IPS-20b (cell line): ENCODE data around the gene ZNF613.
"Not testable (repeated sequence)": the region's sequence is repeated elsewhere in the genome, so short reads cannot be mapped to it uniquely, and the experiment has no call there.

Experiments
- H3K27ac ChIP-seq: one replicate; pipeline ENCODE4 v1.5.1; 2013; ENCODE audit warnings: low read length
- H3K27me3 ChIP-seq: 2 replicates; pipeline ENCODE4 v1.6.1; 2013; ENCODE audit warnings: mild to moderate bottlenecking, low read length, inconsistent platforms; ENCODE audit not compliant: insufficient read depth
- H3K36me3 ChIP-seq: 2 replicates; pipeline ENCODE4 v1.6.1; 2013; ENCODE audit warnings: low read depth, mild to moderate bottlenecking, inconsistent platforms, low read length, moderate library complexity; ENCODE audit not compliant: insufficient read depth
- H3K4me1 ChIP-seq: 2 replicates; pipeline ENCODE4 v1.6.1; 2013; ENCODE audit warnings: mild to moderate bottlenecking, control low read depth, inconsistent platforms, low read length, moderate library complexity; ENCODE audit not compliant: insufficient read depth
- H3K4me3 ChIP-seq: 2 replicates; pipeline ENCODE4 v1.5.1; 2013; ENCODE audit warnings: mild to moderate bottlenecking, low read length, inconsistent platforms
- H3K9ac ChIP-seq: 2 replicates; pipeline ENCODE4 v1.6.1; 2013; ENCODE audit warnings: low read depth, mild to moderate bottlenecking, inconsistent platforms, low read length, moderate library complexity
- H3K9me3 ChIP-seq: 2 replicates; pipeline ENCODE4 v1.6.1; 2013; ENCODE audit warnings: mild to moderate bottlenecking, low read depth, low read length, inconsistent platforms; ENCODE audit not compliant: insufficient read depth

The ZNF613 gene

DNA sequence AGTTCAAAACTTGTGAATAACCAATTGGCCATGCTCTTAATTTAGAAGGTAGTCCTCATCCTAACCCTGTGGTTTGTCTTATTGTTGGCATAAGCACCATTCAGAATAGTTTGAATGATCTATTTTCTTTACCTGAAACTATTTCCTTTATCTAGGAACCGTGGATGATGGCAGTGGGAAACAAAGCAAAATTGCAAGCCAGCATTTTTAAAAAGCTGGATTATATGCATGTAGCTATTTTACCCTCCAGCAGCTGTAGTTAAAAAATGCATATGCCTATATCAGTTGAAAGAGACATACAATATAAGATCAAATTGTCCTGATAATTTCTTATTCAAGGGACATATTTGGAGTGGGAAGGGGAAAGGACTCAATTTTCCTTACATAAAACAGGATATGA, 19.3 kb downstream of the ZNF613 start:
- peaks cover 55% of the 10 kb centered on the region for H3K36me3 ChIP-seq
- H3K27ac ChIP-seq = no peak overlapping the region
- H3K4me3 ChIP-seq = peak overlapping the region; percentile 21; the same call in 1 of the 2 replicates
- peaks cover 99% of the 10 kb centered on the region for H3K9me3 ChIP-seq
- H3K4me1 ChIP-seq = no peaks in the 10 kb centered on the region
- no peaks in the 10 kb centered on the region for H3K27me3 ChIP-seq
- H3K9ac ChIP-seq = no peak overlapping the region

DNA sequence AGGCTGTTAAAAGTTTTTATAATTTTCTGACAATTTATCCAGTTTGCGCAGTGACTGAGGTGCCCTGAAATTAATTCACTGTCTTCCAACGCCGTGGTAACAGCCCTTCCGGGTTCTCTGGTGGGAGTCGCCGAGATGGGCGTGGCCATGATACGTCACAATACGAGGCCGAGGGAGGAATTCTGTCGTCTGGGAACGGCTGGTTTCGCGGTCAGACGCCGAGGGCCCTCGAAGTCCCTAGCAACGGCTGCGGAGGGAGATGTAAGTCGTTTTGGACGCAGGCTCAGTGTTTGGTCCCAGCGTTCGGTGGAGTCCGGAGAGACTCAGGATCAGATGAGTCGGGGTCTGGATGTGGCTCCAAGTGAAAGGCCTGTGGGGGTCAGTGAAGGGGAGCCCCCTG, 21.7 kb downstream of the ZNF613 start:
- Histone ChIP-seq H3K9ac (no peak overlapping the region), H3K27me3 (no peaks in the 10 kb centered on the region), H3K4me3 (no peak overlapping the region), H3K27ac (no peak overlapping the region), H3K36me3 (peaks cover 31% of the 10 kb centered on the region), H3K4me1 (no peaks in the 10 kb centered on the region), H3K9me3 (peaks cover 85% of the 10 kb centered on the region)

DNA sequence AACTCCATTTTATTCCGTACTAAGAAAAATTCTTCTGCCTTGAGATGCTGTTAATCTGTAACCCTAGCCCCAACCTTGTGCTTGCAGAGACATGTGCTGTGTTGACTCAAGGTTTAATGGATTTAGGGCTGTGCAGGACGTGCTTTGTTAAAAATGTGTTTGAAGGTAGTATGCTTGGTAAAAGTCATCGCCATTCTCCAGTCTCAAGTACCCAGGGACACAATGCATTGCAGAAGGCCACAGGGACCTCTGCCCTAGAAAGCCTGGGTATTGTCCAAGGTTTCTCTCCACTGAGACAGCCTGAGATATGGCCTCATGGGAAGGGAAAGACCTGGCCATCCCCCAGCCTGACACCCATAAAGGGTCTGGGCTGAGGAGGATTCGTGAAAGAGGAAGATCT, 30.6 kb downstream of the ZNF613 start:
- H3K4me1 ChIP-seq, H3K27me3 ChIP-seq, H3K36me3 ChIP-seq, H3K9ac ChIP-seq, H3K4me3 ChIP-seq, H3K27ac ChIP-seq: not testable (repeated sequence)
- H3K9me3 ChIP-seq = peaks cover 31% of the 10 kb centered on the region

DNA sequence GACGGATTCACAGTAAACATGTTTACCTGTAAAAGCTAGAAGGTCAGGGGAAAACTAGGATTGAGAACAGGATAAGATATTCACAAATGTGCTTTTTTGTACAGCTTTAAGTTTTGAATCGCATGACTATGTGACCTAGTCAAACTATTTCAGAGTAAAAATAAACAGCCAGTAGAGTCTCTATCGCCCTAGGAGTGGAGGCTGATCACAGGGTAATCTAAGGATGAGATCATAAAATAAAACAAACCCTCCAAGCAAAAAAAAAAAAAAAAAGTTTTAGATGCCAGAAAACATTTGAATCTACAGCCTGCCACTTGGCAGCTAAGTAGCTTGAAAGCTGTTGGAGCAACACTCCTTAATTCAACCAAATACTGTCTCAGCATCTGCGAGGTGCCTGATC, 32.5 kb downstream of the ZNF613 start:
- Histone ChIP-seq H3K27me3 (no peaks in the 10 kb centered on the region), H3K4me1 (no peaks in the 10 kb centered on the region), H3K36me3 (peaks cover 16% of the 10 kb centered on the region), H3K9ac (no peak overlapping the region), H3K4me3 (no peak overlapping the region), H3K27ac (no peak overlapping the region), H3K9me3 (peaks cover 24% of the 10 kb centered on the region)

DNA sequence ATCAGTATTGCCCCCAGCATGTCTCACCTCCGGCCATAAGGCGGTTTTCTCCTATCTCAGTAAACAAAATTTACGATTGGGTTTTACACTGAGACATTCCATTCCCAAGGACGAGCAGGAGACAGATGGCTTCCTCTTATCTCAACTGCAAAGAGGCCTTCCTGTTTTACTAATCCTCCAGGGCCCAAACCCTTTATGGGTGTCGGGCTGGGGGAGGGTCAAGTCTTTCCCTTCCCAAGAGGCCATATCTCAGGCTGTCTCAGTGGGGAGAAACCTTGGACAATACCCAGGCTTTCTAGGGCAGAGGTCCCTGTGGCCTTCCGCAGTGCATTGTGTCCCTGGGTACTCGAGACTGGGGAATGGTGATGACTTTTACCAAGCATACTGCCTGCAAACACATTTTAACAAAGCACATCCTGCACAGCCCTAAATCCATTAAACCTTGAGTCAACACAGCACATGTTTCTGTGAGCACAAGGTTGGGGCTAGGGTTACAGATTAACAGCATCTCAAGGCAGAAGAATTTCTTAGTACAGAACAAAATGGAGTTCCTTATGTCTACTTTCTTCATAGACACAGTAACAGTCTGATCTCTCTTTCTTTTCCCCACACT, 33.5 kb downstream of the ZNF613 start:
- H3K36me3 ChIP-seq = peaks cover 25% of the 10 kb centered on the region
- H3K27me3 ChIP-seq, H3K27ac ChIP-seq, H3K4me1 ChIP-seq, H3K4me3 ChIP-seq, H3K9ac ChIP-seq: not testable (repeated sequence)
- H3K9me3 ChIP-seq = peaks cover 27% of the 10 kb centered on the region

DNA sequence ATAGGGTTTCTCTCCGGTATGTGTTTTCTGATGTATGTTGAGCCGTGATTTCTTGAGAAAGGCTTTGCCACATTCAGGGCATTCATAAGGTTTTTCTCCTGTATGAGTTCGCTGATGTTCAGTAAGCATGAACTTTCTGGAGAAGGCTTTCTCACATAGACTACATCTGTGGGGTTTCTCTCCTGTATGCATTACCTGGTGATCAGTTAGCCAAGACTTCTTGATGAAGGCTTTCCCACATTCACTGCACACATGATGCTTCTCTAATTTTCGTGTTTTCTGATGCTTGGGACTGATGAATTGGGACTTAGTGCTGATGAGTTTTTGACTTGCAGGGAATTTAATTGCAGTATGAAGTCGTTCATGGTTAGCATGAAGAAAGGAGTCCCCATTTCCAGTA, 38.3 kb downstream of the ZNF613 start:
- H3K36me3 ChIP-seq = peaks cover 62% of the 10 kb centered on the region
- H3K27ac ChIP-seq = no peak overlapping the region
- peaks cover 62% of the 10 kb centered on the region for H3K9me3 ChIP-seq
- no peaks in the 10 kb centered on the region for H3K27me3 ChIP-seq
- no peak overlapping the region for H3K9ac ChIP-seq
- no peaks in the 10 kb centered on the region for H3K4me1 ChIP-seq
- no peak overlapping the region for H3K4me3 ChIP-seq

DNA sequence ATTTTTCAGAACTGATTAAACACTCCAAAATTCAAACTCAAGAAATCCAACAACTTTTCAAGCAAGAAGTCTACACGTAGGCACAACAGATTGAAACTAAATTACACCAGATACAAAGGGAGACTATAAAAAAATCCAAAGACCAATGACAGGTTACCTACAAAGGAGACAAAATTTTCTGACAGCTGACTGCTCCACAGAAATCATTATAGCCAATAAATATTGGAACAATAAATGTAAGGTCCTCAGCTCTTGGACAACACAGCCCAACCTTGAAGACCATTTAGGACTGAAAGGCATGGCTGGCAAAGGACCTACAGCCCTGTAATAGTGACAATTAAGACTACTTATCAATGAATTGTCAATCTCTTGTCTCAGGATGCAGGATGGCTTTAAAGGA, 43.4 kb downstream of the ZNF613 start:
- Histone ChIP-seq H3K9ac (no peak overlapping the region), H3K4me3 (no peak overlapping the region), H3K27me3 (no peaks in the 10 kb centered on the region), H3K36me3 (peaks cover 79% of the 10 kb centered on the region), H3K9me3 (peaks cover 94% of the 10 kb centered on the region), H3K27ac (no peak overlapping the region), H3K4me1 (no peaks in the 10 kb centered on the region)

DNA sequence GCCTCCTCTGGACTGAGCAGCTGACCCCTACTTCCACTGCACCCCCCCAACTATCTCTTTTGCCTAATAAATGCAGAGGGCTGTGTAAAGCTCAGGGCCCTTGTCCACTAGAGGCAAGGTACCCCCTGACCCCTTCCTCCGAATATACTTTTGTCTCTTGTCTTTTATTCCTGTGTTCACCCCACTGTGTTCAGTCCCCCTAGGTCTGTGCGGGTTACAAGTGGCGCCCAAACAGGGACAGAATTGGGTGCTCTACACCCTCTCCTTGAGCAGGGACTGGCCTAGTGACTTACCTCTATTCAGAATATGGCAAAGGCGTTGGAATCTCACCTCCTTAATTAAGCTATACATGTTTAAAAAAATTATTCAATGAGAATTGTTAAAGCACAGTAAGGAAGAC, 44.4 kb downstream of the ZNF613 start:
- H3K27ac ChIP-seq = no peak overlapping the region
- H3K4me1 ChIP-seq = no peaks in the 10 kb centered on the region
- H3K4me3 ChIP-seq = no peak overlapping the region
- H3K36me3 ChIP-seq = peaks cover 70% of the 10 kb centered on the region
- H3K9me3 ChIP-seq = peaks cover 87% of the 10 kb centered on the region
- no peak overlapping the region for H3K9ac ChIP-seq
- H3K27me3 ChIP-seq = no peaks in the 10 kb centered on the region

DNA sequence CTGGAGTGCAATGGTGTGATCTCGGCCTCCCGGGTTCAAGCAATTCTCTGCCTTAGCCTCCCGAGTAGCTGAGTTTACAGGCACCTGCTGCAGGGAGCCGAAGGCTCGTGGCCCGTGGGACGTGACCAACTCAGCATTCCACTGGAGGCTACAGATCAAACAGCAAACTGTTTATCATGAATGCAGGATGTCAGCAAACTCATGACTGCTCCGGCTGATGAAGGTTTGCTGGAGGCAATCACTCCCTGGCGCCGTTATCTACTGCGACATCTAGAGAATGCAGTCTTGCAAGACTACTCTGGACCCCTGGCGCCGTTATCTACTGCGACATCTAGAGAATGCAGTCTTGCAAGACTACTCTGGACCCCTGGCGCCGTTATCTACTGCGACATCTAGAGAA, 48.5 kb downstream of the ZNF613 start:
- not testable (repeated sequence) for H3K4me1 ChIP-seq, H3K27ac ChIP-seq, H3K9ac ChIP-seq, H3K27me3 ChIP-seq, H3K4me3 ChIP-seq
- Histone ChIP-seq H3K36me3 (peaks cover 40% of the 10 kb centered on the region), H3K9me3 (peaks cover 82% of the 10 kb centered on the region)

DNA sequence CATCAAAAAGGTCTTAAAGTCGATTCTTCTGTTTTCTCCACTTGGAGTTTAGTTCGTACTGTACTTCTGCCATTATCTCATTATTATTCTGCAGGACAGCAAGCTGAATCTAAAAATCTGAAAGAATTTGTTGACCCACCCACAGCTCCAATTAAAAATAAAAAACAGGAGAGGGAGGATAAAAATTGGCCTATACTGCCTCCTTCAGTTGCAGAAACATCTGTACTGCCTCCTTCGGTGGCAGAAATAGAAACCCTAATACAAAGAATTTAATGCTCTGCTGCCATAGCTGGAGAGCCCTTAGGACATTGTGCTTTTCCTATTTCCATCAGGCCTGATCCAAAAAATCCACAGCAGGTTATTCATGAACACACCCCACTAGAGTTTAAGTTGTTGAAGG, 49.6 kb downstream of the ZNF613 start:
- H3K4me3 ChIP-seq = no peak overlapping the region
- H3K9ac ChIP-seq = no peak overlapping the region
- H3K27me3 ChIP-seq = no peaks in the 10 kb centered on the region
- H3K27ac ChIP-seq = no peak overlapping the region
- no peaks in the 10 kb centered on the region for H3K4me1 ChIP-seq
- peaks cover 29% of the 10 kb centered on the region for H3K36me3 ChIP-seq
- peaks cover 77% of the 10 kb centered on the region for H3K9me3 ChIP-seq

DNA sequence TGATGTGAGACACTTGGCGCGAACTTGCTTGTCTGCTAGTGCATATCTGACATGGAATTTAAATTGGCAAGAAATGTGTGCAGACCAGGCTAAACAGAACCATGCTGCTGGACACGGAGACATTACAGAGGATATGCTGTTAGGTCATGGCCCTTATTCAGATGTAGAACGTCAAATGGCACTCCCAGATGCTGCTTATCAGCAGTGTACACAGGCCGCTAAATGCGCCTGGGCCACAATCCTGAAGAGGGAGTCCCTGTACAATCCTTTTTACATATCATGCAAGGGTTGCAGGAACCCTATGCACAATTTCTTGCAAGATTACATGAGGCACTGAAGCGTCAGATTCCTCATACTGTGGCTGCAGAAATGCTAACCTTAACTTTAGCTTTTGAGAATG, 50.1 kb downstream of the ZNF613 start:
- Histone ChIP-seq H3K36me3 (peaks cover 24% of the 10 kb centered on the region), H3K27me3 (no peaks in the 10 kb centered on the region), H3K4me1 (no peaks in the 10 kb centered on the region), H3K9ac (no peak overlapping the region), H3K27ac (no peak overlapping the region), H3K4me3 (no peak overlapping the region), H3K9me3 (peaks cover 72% of the 10 kb centered on the region)

DNA sequence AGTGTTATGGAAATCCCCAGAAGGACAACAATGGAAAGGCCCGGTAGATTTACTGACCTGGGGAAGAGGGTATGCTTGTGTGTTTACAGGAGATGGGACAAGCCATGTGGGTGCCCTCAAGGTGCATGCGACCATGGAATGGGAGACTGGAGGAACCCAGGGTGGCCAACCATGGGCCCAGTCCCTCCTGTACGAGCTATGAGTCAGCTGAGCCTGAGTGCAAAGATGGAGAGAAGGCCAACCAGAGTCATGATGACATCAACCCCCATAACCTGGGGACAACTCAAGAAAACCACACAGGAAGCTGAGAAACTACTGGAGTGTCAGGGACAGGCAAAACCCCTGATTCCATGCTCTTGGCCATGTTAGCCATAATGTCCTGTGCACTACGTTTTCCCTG, 51.6 kb downstream of the ZNF613 start:
- Histone ChIP-seq H3K9ac (no peak overlapping the region), H3K27ac (no peak overlapping the region), H3K4me3 (no peak overlapping the region), H3K27me3 (no peaks in the 10 kb centered on the region), H3K4me1 (no peaks in the 10 kb centered on the region), H3K36me3 (peaks cover 9% of the 10 kb centered on the region), H3K9me3 (peaks cover 57% of the 10 kb centered on the region)
